M059J (cell line): Measurements from ENCODE around the gene ELOVL1. TPM values are rescaled to one million over a fixed set of nuclear protein-coding genes. Genes with fewer than 3 reads are reported as not detected.
A peak's percentile ranks its signal among the peaks of the same experiment; 100 is the strongest.

Source experiments
- DNase-seq: peaks from one replicate; pipeline ENCODE4 v3.0.0-alpha.2; 2012; ENCODE audit warnings: low read depth
- total RNA-seq: library from RNA; depleted of rRNA; stranded (reverse); fragments of >200 nt; shearing (Covaris generic); gene quantifications from 2 replicates; pipeline ENCODE4 v1.2.3, GENCODE V29; 2014

Gene ELOVL1
- total RNA-seq, 1 experiment from 2014 or later: 152 TPM

DNA sequence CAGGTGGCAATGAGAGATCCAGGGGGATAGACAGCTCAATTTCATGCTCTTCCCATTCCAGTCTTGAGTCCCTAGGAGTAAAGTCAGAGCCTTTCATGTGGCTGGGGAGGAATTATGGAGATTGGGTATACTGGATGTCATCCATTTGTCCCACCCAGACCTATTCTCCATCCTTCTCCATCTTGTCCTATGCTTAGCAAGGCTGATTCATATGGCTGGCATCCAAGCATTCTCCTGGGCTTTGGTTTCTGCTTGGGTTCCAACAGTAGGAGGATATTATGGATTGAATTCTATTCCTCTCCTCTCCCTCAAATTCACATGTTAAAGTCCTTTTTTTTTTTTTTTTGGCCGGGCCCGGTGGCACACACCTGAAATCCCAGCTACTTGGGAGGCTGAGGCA is 12.9 kb downstream of the ELOVL1 start:
- DNase-seq: peak; percentile 57

GRCh38 chr1:43354471-43354870 is 13.3 kb downstream of the ELOVL1 start:
- no peak for DNase-seq

GRCh38 chr1:43352881-43353280 is 14.9 kb downstream of the ELOVL1 start:
- DNase-seq: no peak

- no peak for DNase-seq
Observed at GRCh38 chr1:43352351-43352705, 15.5 kb downstream of the ELOVL1 start.

DNA sequence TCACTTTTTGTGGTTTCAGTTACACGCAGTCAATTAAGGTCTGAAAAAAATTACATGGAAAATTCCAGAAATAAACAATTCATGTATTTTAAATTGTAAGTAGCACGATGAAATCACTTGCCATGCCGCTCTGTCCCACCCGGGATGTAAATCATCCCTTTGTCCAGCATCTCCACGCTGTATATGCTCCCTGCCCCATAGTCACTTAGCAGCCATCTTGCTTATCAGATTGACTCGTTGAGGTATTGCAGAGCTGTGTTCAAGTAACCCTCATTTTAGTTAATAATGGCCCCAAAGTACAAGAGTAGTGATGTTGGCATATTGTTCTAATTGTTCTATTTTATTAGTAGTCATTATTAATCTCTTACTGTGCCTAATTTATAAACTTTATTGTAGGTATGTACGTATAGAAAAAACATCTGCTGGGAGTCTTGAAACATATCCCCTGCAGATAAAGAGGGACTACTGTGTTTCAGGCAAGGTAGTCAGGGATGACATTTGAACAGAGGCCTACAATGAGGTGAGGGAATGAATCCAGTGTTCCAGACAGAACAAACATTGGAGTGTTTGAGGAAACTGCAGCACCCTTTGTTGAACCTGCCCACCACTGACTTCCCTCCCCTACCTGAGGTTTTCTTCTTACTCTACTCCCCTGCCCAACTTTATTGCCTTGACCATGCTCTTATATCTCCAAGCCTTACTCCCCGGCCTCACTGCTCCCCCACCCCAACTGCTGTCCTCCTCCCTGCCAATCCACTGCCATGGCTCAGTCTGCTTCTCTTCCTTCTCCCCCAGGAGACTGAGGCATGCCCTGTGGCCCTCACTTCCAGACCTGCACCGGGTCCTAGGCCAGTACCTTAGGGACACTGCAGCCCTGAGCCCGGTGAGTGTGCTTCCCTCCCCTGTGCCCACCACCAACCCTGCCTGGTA is 16.1 kb downstream of the ELOVL1 start:
- DNase-seq: no peak

GRCh38 chr1:43350976-43351375 is 16.8 kb downstream of the ELOVL1 start:
- no peak for DNase-seq

DNA sequence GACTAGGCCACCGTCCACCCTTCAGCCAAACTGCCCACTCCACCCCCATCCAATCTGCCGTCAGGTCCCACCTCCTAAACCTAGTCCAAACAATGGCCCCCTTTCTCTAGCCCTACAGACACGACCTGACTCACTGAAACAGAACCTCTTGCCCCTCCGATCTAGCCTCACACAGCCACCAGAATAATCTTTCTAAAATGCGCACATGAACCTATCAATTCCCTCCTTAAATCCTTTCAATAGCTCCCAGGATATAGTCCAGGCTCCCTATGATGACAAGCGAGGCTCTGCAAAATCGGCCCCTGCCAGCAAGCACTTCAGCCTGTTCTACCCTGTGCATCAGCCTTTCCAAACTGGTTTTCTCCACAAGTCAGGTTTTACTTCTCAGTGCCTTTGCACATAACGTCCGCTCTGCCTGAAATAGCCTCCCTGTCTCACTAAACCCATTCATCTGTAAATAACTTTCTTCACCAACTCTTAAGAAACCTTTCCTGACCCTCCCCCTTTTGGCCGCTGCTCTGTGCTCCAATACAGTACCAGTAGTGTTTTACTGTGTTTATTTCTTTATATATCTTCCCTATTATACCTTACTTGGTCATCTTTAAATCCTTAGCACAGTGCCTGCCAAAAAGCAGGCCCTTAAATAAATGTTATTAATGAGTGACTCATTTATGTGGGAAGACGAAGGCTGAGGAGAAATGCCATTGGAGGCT is 18.1 kb downstream of the ELOVL1 start:
- DNase-seq: peak; percentile 94

DNA sequence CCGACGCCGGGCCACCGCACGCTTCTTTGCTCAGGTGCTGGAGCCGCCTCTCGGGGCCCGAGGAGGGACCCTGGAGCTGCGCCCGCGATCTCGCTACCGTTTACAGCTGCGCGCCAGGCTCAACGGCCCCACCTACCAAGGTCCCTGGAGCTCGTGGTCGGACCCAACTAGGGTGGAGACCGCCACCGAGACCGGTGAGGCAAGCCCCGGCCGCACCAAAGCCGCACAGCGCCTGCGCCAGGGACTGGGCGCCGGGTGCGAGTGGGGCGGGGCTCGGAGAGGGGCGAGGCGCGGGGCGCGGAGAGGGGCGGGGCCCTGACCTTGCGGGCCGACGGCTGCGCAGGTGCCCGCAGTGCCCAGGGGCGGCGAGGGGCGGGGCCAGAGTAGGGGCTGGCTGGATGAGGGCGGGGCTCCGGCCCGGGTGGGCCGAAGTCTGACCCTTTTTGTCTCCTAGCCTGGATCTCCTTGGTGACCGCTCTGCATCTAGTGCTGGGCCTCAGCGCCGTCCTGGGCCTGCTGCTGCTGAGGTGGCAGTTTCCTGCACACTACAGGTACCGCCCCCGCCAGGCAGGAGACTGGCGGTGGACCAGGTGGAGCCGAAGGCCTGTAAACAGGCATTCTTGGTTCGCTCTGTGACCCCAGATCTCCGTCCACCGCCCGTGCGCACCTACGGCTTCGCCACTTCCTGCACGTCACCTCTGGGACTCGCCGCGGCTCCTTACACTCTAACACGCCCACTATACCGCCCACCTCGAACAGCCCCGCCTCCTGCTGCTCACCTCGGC is 18.8 kb downstream of the ELOVL1 start:
- DNase-seq: peak; percentile 91

- no peak for DNase-seq
Observed at GRCh38 chr1:43348343-43348808, 19.4 kb downstream of the ELOVL1 start.

GRCh38 chr1:43346636-43347035 is 21.2 kb downstream of the ELOVL1 start:
- no peak for DNase-seq

DNA sequence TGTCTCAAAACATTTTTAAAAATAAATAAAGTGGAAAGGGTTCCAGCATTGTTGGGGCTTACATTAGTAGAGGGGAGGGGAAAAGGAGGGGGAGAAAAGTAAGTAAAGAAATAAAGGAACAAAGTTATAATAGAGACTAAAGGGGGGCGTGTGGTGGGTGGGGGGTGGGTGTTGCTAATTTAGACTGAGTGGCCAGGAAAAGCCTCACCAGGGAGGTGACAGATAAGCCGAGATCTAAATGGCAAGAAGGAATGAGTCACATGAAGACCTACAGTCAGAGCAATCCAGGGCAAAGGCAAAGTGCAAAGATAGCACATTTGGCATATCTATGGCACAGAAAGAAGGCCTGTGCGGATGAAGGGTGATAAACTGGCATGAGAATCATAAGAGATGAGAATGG is 22.7 kb downstream of the ELOVL1 start:
- DNase-seq: peak; percentile 40

GRCh38 chr1:43344267-43344850 is 23.5 kb downstream of the ELOVL1 start:
- no peak for DNase-seq

DNA sequence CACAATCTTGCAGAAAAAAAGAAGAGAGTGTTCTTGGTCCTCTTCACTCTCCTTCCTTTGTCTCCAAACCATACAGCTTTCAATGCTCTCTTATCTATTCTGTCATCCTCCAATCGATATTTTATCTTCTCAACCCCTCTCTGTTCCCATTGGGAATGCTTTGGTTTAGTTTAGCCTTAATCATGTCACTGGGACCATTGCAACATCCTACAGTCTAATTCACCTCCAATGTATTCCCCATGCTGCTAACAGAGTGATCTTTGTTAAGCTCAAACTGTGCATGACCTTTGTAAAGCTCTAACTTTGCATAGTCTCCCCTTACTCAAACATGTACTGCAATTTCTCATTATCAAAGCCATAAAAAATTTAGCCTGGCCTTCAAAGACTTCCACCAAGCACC is 27.3 kb downstream of the ELOVL1 start:
- DNase-seq: no peak

- no peak for DNase-seq
Observed at GRCh38 chr1:43339584-43340232, 28.1 kb downstream of the ELOVL1 start.

- no peak for DNase-seq
Observed at GRCh38 chr1:43338001-43338400, 29.8 kb downstream of the ELOVL1 start.

GRCh38 chr1:43337588-43337987 is 30.2 kb downstream of the ELOVL1 start, which contains the start of gene MPL:
Gene MPL, plus strand, starts transcription at chr1:43337818. Its CDS starts 31 bp downstream, at chr1:43337849.
- no peak for DNase-seq

DNA sequence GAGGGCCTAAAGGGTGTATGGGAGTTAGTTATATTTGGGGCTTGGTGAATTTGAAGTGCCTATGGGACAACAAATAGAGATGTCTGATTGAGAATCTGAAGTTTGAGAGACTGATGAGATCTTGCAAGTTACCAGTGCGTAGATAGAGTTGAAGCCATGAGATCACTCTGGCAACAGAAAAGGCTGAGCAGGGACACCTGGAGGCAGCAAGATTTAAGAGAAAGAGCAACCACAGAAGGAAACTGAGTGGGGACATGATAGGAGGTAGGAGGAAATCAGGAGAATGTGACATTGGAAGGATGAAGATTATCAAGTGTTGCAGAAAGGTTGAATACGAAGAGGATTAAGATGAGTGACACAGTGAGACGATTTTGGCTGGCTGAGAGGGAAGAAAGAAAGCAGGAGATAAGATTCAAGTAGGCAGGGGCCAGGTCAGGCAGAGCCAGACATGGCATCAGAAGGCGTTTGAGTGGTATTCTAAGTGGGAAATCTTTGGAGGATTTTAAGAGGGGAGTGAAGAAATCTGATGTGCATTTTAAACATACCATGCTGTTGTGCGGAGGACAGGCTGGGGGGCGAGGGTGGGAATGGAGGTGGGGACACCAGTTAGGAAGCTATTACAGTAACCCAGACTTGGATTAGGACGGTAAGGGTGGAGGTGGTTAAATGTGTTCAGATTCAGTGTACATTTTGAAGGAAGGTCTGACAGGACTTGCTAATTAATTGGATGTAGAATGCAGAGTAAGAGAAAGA is 33.2 kb downstream of the ELOVL1 start:
- DNase-seq: no peak

DNA sequence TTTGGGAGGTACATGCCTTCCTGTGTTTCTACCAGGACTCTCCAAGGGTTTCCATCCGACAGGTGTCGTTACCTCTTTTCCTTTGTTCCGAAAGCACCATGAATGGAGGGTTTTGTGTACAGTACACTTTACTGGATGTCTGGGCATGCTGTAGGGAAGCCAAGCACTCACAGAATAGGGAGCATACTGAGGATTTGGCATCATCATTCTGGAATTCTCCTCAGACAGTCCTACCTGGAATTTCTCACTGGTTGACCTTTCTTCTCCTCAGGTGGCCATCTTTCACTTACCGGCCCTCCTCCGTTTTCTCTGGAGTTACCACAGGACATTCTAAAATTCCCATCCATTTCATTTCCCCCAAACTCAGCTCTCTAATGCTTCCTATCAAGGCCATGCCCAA is 36.1 kb downstream of the ELOVL1 start:
- DNase-seq: no peak

DNA sequence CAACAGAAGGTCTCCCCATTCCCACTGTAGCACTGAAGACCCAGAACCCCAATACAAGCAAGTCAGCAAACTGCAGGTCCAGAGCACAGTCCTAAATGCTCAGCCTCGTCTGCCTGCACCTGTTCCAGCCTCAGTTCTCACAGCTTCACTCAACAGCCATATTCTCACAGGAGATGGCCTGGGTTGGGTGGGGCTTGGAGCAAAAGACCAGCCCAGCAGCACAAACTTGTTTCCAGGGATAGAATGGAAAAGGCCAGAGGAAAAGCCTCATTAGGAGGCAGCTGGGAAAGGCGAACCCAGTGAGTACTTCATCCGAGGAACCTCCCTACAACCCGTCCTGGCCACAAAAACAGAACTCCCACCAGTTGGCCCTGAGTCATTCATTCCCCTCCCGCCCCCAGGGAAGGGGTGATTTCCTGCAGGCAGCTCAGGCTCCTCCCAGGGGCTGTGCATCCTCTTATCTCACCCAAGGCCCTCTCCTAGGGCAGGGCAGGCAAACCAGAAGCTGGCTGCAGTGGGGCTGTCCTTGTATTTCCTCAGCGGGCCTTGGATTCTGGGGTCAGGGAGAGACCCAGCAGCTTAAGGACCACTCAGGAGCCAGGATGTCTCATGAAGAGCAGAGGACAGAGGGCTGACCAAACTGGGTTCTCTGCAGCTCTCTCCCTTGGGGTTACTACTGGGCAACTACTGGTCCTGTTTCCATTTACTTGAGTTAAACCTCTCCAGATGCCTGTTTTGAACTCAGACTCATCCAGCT is 37.6 kb downstream of the ELOVL1 start:
- DNase-seq: peak; percentile 83
